Kidney (tissue), 14 donors: ENCODE data around the gene ITGB7. TPM values are rescaled to one million over a fixed set of nuclear protein-coding genes. Genes with fewer than 3 reads are reported as not detected.
A peak's percentile ranks its signal among the peaks of the same experiment; 100 is the strongest.

Source experiments
- DNase-seq, 5 donors: peaks; one replicate each; pipeline ENCODE4 v3.0.0-alpha.2; 2013 to 2020
- FAIRE-seq: peaks from 2 replicates; lab custom pipeline; 2012; peaks lifted over from hg19 to GRCh38; lab: Jason Lieb, UNC
- H3K27ac ChIP-seq, 2 donors: one replicate each; pipeline ENCODE4 v1.7.0; 2013; ENCODE audit warnings: low read depth in 2 of 2, low read length in 2 of 2, inconsistent platforms in 1 of 2
- H3K27me3 ChIP-seq: one replicate; pipeline ENCODE4 v1.7.1; 2013; ENCODE audit warnings: low read length, inconsistent platforms; ENCODE audit not compliant: control insufficient read depth, insufficient read depth
- H3K36me3 ChIP-seq, 3 donors: one replicate each; pipeline versions ENCODE4 v1.7.0 to v1.7.1; 2013; ENCODE audit warnings: low read length in 3 of 3, control low read depth in 1 of 3, inconsistent platforms in 1 of 3; ENCODE audit not compliant: insufficient read depth in 3 of 3, control insufficient read depth in 2 of 3
- H3K4me1 ChIP-seq, 3 donors: one replicate each; pipeline versions ENCODE4 v1.7.0 to v1.7.1; 2013; ENCODE audit warnings: low read length in 3 of 3, inconsistent platforms in 1 of 3, low read depth in 1 of 3; ENCODE audit not compliant: control insufficient read depth in 2 of 3, insufficient read depth in 2 of 3
- H3K4me3 ChIP-seq, 3 donors: one replicate each; pipeline versions ENCODE4 v1.7.0 to v1.8.1; 2013; ENCODE audit warnings: low read length in 3 of 3, control low read depth in 1 of 3, inconsistent platforms in 1 of 3
- H3K9ac ChIP-seq, 3 donors: one replicate each; pipeline versions ENCODE4 v1.7.0 to v1.7.1; 2013; ENCODE audit warnings: low read length in 3 of 3, control low read depth in 1 of 3, inconsistent platforms in 1 of 3
- H3K9me3 ChIP-seq, 3 donors: one replicate each; pipeline versions ENCODE4 v1.7.0 to v1.7.1; 2013; ENCODE audit warnings: low read length in 3 of 3, control low read depth in 1 of 3, inconsistent platforms in 1 of 3; ENCODE audit not compliant: control insufficient read depth in 2 of 3, insufficient read depth in 1 of 3
- CTCF ChIP-seq: IDR thresholded peaks from 3 replicates; pipeline ENCODE4 v1.5.1; 2012; ENCODE audit warnings: mild to moderate bottlenecking, moderate library complexity, borderline replicate concordance; ENCODE audit not compliant: insufficient read depth; ENCODE audit errors: extremely low read depth
- intact Hi-C: fragments of 100-400 bp; cut with DNase I; formaldehyde crosslinking; loops from one replicate; pipeline ENCODE4 v1.11.1; 2022
- polyA plus RNA-seq: library from polyadenylated mRNA; stranded (reverse); fragments of 350-450 nt; fragmentation: Illumina TruSeq; extraction: RNeasy Lipid Tissue Mini Kit (QIAGEN cat#74804); gene quantifications from one replicate; pipeline ENCODE4 v1.2.3, GENCODE V29; 2014; ENCODE audit warnings: low read depth, low replicate concordance; ENCODE audit not compliant: insufficient read depth
- total RNA-seq: library from RNA; stranded (reverse); fragmentation: NEBNext Ultra II Directional; extraction: Animal tissue kit (Norgen Biotek cat#: 25700); gene quantifications from one replicate; pipeline ENCODE4 v1.2.1, GENCODE V29; 2021
- donor health status: control.
- donor health status: control.
- donor health status: control.
- donor health status: control.
- donor health status: control.
- donor health status: DM: yes; HTN: yes; CAD: no.
- donor health status: Normal renal cell carcinoma (clear cell type).

Gene ITGB7
- total and polyA plus RNA-seq, 2 donors from 2014 or later = 11.0 to 14.5 TPM

DNA sequence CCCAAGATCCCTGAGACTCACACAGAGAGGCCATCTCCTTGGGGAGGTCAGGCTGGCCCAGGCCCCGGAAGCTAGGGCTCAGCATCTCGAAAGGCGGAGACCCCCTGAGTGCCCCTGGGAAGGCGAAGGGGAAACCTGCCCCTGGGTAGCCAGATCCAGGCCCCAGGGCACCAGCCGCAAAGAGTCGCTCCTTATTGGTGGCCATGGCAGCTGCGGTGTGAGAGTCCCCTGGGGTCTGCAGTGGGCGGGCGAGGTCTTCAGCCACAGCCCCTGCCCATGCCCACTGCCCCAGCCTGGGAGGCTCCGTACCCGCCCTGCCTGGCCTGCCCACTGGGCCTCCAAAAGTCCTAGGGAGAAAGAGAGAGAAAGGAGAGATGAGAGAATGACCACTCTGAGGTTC lies 20.3 kb upstream of the ITGB7 start:
- Histone ChIP-seq H3K9me3 (no peaks in the 10 kb centered on the region), H3K4me1 (peaks cover 5 to 26% (median 12%) of the 10 kb centered on the region in 3 donors), H3K9ac (no peak overlapping the region), H3K36me3 (no peaks in the 10 kb centered on the region), H3K27ac (no peak overlapping the region), H3K4me3 (no peak overlapping the region), H3K27me3 (no peaks in the 10 kb centered on the region)
- DNase-seq = peak in 1 of 5 donors; percentile 29
- no peak for TF ChIP-seq CTCF
- intact Hi-C loops = no loop called here
- FAIRE-seq = no peak

DNA sequence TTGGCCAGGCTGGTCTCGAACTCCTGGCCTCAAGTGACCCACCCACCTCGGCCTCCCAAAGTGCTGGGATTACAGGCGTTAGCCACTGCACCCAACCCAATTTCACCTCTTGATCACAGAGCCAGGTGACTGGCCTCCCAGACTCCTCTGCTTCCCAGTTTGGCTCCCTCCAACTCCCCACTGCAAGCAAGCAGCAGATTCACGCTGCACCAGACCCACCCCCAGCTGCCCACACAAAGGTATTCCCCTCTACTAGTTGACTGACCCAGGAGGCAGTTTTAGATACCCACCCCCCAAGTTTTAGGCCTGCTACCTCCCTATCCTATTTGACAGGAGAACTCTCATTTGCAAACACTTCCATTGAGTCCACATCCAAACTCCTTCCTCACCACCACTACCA lies 19.8 kb upstream of the ITGB7 start:
- H3K4me1 ChIP-seq = peaks cover 5 to 27% (median 12%) of the 10 kb centered on the region in 3 donors

DNA sequence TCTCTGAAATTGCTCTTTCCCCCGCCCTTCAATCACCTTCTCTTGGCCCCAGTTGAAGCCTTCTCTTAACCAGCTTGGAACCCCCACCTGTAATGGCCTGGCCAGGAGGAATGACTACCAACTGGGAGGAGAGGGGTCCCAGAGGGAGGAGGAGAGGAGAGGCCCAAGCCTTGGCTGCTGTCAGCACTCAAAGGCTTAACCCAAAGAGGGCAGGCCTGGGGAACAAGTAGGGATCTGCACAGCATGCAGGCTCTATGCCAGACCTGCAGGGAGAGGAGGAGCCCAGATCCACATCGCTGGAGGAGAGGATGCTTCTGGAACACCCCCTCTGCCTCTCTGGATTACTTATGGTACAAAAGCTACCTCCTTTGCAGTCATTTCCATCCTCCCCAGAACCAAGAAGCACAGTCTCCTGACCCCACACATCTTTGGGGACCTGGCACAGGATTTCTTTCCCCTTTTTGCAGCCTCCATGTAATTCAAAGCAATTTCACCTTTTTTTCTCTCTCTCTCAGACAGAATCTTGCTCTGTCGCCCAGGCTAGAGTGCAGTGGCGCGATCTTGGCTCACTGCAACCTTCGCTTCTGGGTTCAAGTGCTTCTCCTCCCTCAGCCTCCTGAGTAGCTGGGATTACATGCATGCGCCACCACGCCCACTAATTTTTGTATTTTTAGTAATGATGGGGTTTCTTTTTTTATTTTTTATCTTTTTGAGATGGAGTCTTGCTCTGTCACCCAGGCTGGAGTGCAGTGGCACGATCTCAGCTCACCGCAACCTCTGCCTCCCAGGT lies 18.8 kb upstream of the ITGB7 start:
- Histone ChIP-seq H3K9ac (no peak overlapping the region), H3K27me3 (no peaks in the 10 kb centered on the region), H3K4me1 (peaks cover 5 to 22% (median 8%) of the 10 kb centered on the region in 3 donors), H3K27ac (no peak overlapping the region), H3K4me3 (no peak overlapping the region), H3K36me3 (no peaks in the 10 kb centered on the region), H3K9me3 (no peaks in the 10 kb centered on the region)
- intact Hi-C loops = no loop called here
- DNase-seq (peak in 1 of 5 donors; percentile 45), FAIRE-seq (no peak)
- TF ChIP-seq CTCF = no peak

More for the DNA sequence above, 19.8 kb upstream of the ITGB7 start:
- no peak overlapping the region for H3K4me3 ChIP-seq
- no peaks in the 10 kb centered on the region for H3K36me3 ChIP-seq
- TF ChIP-seq CTCF = no peak
- DNase-seq = no peak
- no peaks in the 10 kb centered on the region for H3K9me3 ChIP-seq
- no peak overlapping the region for H3K9ac ChIP-seq
- H3K27ac ChIP-seq = no peak overlapping the region
- FAIRE-seq = no peak
- H3K27me3 ChIP-seq = no peaks in the 10 kb centered on the region
- intact Hi-C loops = no loop called here
